GM12865 (cell line): Measurements from ENCODE around the gene ZBTB7C.

Experiments used
- DNase-seq: peaks from one replicate; pipeline ENCODE4 v3.0.0; 2010; ENCODE audit warnings: low read depth
- H3K4me3 ChIP-seq: 2 replicates; pipeline ENCODE4 v1.5.1; 2011; ENCODE audit warnings: mild to moderate bottlenecking, low read depth, low read length, control low read depth
- CTCF ChIP-seq: IDR thresholded peaks from 2 replicates; pipeline ENCODE4 v1.5.1; 2011; ENCODE audit warnings: low read length, control low read depth, low read depth, inconsistent platforms; ENCODE audit not compliant: insufficient read depth; ENCODE audit errors: missing control alignments

ZBTB7C gene

GRCh38 chr18:48020337-48021250, 388.6 kb downstream of the ZBTB7C start:
- TF ChIP-seq CTCF = no peak
- DNase-seq = no peak
- no peak overlapping the region for H3K4me3 ChIP-seq

- no peak for TF ChIP-seq CTCF
- no peak for DNase-seq
These were observed 389.4 kb downstream of the ZBTB7C start for GRCh38 chr18:48019557-48020325.

GRCh38 chr18:48018851-48019250, 390.3 kb downstream of the ZBTB7C start:
- no peak overlapping the region for H3K4me3 ChIP-seq
- no peak for TF ChIP-seq CTCF
- DNase-seq = no peak

More at GRCh38 chr18:48019557-48020325, 389.4 kb downstream of the ZBTB7C start:
- no peak overlapping the region for H3K4me3 ChIP-seq

- no peak for DNase-seq
- TF ChIP-seq CTCF = no peak
- no peak overlapping the region for H3K4me3 ChIP-seq
These were observed 391.5 kb downstream of the ZBTB7C start for GRCh38 chr18:48017635-48018034.

GRCh38 chr18:48013162-48013561, 396.0 kb downstream of the ZBTB7C start:
- no peak overlapping the region for H3K4me3 ChIP-seq
- TF ChIP-seq CTCF = no peak
- no peak for DNase-seq

GRCh38 chr18:48011926-48012465, 397.2 kb downstream of the ZBTB7C start:
- no peak overlapping the region for H3K4me3 ChIP-seq
- TF ChIP-seq CTCF = no peak
- no peak for DNase-seq
